Measurements from ENCODE around the gene TNFRSF19.

The TNFRSF19 gene

DNA sequence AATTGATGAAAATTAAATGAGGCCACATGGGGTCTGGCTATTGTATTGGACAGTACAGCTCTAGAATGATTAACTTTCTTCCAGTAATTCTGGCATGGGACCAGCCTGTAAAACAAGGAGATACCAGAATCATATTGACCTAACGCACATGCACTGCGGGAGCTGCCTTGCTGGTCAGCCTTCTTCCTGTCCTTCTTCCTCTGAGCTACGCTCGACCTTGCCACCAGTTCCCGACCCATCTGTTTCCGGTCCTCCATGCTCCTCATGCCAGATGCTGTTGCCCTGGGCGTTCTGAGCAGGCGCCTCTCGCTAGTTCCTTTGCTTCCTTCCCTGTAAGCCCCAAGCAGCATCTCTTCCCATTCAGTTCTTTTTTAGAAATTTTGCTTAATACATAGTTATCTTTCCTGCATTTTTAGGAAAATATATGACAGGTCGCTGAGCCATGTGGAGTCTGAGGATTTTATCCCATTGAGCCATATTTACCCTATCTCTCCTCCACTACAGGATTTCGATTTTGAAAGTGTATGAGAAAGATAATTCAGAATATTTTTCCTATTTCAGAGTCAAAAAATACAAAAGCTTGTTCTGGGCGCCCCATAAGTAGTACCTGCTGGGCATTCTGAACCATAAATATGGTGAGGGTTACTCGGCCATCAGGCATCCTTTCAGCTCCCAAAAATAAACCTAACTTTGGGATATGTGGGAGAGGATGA lies 38.6 kb downstream of the TNFRSF19 start:
- DNase-seq, result peak; percentile 91

- peak; percentile 61 for DNase-seq
These were observed 39.2 kb downstream of the TNFRSF19 start for GRCh38 chr13:23609414-23609760.

DNA sequence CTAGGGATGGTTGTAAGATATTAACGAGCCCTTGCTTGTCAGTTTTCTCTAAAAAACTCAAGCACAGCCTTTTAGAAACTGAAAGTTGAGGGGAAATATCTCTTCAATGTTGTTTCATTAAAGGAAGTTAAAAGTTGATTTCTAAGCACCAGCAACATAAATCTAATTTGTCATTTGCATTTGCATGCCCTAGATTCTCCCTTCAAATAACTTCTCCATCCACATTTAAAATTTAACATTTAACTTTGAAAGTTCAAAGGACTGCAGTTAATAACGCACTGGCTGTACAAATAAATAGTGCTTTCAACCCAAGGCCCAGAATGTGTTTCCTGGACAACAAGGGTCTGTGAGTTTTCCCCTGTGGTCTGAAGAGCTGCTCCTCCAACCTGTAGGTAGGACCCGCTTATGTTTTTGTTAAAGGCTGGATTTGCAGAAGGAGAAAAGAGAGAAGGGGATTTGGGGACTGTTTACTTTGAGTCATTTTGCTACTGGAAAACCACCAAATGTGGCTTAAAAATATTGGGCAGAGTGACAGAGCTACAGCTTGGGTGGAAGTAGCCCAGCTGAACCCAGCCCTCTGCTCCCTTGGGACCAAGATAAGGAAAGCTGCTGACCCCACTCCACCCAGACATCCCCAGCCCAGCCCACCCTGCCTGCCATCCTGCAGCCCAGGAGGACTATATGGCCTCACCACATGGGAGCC lies 39.8 kb downstream of the TNFRSF19 start:
- no peak for DNase-seq

DNA sequence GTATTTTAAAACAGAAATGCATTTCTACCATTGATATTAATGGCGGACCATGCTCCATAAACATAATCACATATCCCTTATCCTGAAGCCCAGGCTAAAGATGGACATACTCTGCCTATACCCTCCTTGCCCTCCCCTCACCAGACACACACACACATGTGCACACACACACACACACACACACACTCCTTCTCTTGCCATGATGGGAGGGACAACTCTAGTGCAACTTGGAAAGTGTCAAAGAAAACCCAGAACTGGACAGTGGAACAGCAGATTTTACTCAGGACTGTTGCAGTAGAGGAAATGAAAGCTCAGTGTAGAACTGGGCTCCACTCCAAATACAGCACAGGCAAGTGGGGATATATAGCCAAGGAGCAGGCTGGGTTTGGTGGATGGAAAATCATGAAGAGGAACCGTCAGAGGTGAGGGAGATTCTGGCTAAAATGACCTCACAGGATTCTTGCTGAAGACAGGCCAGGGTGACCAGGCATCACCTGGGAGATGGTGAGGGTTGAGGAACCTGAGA lies 40.8 kb downstream of the TNFRSF19 start:
- DNase-seq, result no peak

GRCh38 chr13:23612182-23612581 lies 42.0 kb downstream of the TNFRSF19 start:
- DNase-seq, result no peak

- no peak for DNase-seq
These were observed 42.5 kb downstream of the TNFRSF19 start for GRCh38 chr13:23612731-23613130.

DNA sequence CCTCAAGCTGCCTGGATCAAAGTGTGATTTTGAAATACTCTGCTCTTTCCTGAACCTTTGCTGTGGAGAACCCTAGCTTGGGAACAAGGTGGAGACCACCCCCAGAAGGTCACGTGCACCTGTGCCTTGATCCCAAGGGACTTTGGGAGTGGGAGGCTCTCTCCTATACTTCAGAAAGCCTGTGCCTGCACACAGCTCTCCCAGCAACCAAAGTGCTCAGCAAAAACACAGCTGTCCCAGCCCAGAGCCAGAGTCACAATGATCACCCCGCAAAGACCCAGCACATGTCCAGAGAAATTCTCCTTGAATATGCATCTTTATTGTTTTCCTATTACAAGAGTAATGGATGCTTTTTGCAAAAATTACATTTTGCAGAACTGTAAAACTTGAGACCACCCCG lies 43.4 kb downstream of the TNFRSF19 start:
- DNase-seq, result no peak

- no peak for DNase-seq
These were observed 45.3 kb downstream of the TNFRSF19 start for GRCh38 chr13:23615395-23616081.

DNA sequence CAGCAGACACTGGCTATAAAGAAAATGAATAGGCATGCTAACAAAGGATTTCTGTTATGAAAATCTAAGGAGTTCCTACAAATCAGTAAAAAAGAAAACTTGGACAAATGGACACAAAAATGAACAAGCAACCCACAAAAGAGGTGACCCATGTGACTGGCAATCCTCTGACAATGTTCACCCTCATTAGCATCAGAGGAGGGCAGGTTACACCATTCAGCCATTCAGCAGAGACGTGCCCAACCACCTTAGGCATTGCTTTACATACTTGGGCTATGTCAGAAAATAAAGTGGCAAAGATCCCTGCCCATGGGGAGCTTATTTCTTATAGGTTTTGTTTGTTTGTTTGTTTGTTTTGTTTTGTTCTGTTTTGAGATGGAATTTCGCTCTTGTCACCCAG lies 46.0 kb downstream of the TNFRSF19 start:
- DNase-seq, result no peak

- no peak for DNase-seq
These were observed 47.4 kb downstream of the TNFRSF19 start for GRCh38 chr13:23617551-23618024.

- no peak for DNase-seq
These were observed 48.1 kb downstream of the TNFRSF19 start for GRCh38 chr13:23618341-23618740.

GRCh38 chr13:23619068-23619855 lies 49.0 kb downstream of the TNFRSF19 start:
- no peak for DNase-seq

DNA sequence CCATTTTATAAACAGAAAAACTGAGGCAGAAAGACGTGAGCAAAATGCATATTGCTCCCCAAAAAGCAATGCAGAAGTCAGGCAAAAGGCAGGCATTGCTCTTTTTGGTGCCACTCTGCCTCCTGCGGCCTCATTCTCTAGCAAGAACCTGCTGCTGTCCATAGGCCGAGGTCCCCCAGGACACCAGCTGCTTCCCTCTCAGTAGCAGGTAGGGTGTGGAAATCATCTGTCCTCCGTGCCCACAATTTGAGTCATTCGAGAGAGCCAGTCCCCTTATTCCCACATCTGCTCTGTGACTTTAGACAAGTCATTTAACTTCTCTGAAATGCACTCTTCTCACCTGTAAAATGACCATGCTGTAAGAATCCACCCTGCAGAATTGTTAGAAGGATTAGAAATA lies 50.0 kb downstream of the TNFRSF19 start:
- DNase-seq, result no peak

GRCh38 chr13:23620613-23621315 lies 50.6 kb downstream of the TNFRSF19 start:
- DNase-seq, result no peak

- DNase-seq, result no peak
These were observed 51.1 kb downstream of the TNFRSF19 start for GRCh38 chr13:23621316-23621645.

GRCh38 chr13:23622985-23623384 lies 52.8 kb downstream of the TNFRSF19 start:
- no peak for DNase-seq

DNA sequence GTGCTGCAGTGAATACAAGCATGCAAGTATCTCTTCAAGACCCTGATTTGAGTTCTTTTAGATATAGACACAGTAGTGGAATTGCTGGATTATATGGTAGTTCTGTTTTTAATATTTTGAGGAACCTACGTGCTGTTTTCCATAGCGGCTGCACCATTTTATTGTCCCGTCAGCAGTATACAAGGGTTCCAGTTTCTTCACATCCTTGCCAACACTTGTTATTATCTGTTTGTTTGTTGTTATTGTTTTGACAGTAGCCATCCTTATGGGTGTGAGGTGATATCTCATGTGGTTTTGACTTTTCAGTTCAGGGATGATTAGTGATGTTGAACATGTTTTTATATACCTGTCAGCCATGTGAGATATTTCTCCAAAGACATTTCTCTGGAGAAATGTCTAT lies 53.2 kb downstream of the TNFRSF19 start:
- DNase-seq, result no peak

DNA sequence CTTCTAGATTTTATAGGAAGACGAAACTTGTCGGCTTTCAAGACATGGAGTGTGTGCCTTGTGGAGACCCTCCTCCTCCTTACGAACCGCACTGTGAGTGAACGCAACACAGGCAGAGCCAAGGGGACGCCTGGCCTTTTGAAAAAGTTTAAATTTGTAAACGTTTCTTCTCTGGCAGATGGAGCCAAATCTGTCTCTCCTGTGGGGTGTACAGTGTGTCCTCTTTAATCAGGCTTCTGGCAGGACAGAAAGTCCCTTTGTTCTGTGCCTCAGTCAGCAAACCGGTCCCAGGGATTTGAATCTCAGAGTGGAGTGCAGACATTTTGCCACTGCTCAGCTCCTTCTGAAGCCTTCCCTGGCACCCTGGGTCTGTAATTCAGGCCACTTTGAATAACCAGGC lies 56.5 kb downstream of the TNFRSF19 start:
- DNase-seq, result no peak

GRCh38 chr13:23627410-23627809 lies 57.2 kb downstream of the TNFRSF19 start:
- no peak for DNase-seq

- no peak for DNase-seq
These were observed 58.0 kb downstream of the TNFRSF19 start for GRCh38 chr13:23628250-23628649.

GRCh38 chr13:23628765-23629565 lies 58.8 kb downstream of the TNFRSF19 start:
- DNase-seq, result no peak

Measured in NCI-H524 treated with DMSO at 0.1 percent for 48 hours (cell line).